Testis (tissue), 3 donors: ENCODE measurements around the gene ZNF574. TPM values are rescaled to one million over a fixed set of nuclear protein-coding genes. Genes with fewer than 3 reads are reported as not detected.
"Not testable (repeated sequence)": the region's sequence is repeated elsewhere in the genome, so short reads cannot be mapped to it uniquely, and the experiment has no call there.

Experiments
- DNase-seq: peaks from one replicate; pipeline ENCODE4 v3.0.0-alpha.2; 2019
- H3K27ac ChIP-seq, 2 donors: fragments of 200-600 bp; sonication (generic); one replicate each; pipeline ENCODE4 v1.5.1; 2019
- H3K27me3 ChIP-seq: fragments of 200-600 bp; sonication (generic); one replicate; pipeline ENCODE4 v1.5.1; 2019
- H3K36me3 ChIP-seq: fragments of 200-600 bp; sonication (generic); one replicate; pipeline ENCODE4 v1.5.1; 2017; ENCODE audit warnings: low read depth; ENCODE audit errors: missing control alignments
- H3K4me1 ChIP-seq: fragments of 200-600 bp; sonication (generic); one replicate; pipeline ENCODE4 v1.5.1; 2019
- H3K4me3 ChIP-seq, 2 donors: fragments of 200-600 bp; sonication (generic); one replicate each; pipeline ENCODE4 v1.5.1; 2017 to 2019
- H3K9me3 ChIP-seq: fragments of 200-600 bp; sonication (generic); one replicate; pipeline ENCODE4 v1.5.1; 2017
- POLR2A ChIP-seq: fragments of 450-650 bp; IDR thresholded peaks from one replicate; pipeline ENCODE4 v1.6.1; 2017; ENCODE audit warnings: antibody characterized with exemption, mild to moderate bottlenecking, moderate library complexity
- WGBS, 2 donors: methylation state at CpG; one replicate each; pipeline ENCODE4 v1.1.5; 2018; 5-methylcytosine and 5-hydroxymethylcytosine counted together
- intact Hi-C: fragments of 100-400 bp; cut with DNase I; formaldehyde crosslinking; loops from one replicate; pipeline ENCODE4 v1.15.1; 2023; ENCODE audit warnings: low total_unique reads
- polyA plus RNA-seq: library from polyadenylated mRNA; stranded (reverse); fragments of 350-450 nt; fragmentation: Illumina TruSeq; extraction: RNeasy Lipid Tissue Mini Kit (QIAGEN cat#74804); gene quantifications from one replicate; pipeline ENCODE4 v1.2.3, GENCODE V29; 2014; ENCODE audit warnings: low read depth, low replicate concordance; ENCODE audit not compliant: insufficient read depth
- total RNA-seq, 2 donors: library from RNA; depleted of rRNA; stranded (reverse); fragments of >200 nt; gene quantifications; one replicate each; pipeline ENCODE4 v1.2.3, GENCODE V29; 2016
- TF ChIP-seq, protein P1 (sequence below), 3 experiments: fragments of 450-650 bp in 2 of 3; fragments of 200-600 bp in 1 of 3; sonication (generic) in 1 of 3; IDR thresholded peaks; one replicate each; pipeline ENCODE4 v1.5.1; 2016 to 2019; ENCODE audit warnings: antibody characterized with exemption in 3 of 3, mild to moderate bottlenecking in 2 of 3, moderate library complexity in 1 of 3

Gene ZNF574
- total and polyA plus RNA-seq, 3 donors from 2014 or later: 47.4 to 64.8 (median 63.2) TPM

GRCh38 chr19:42097461-42097860 lies 21.5 kb downstream of the ZNF574 start:
- intact Hi-C loops: no loop called here
- no peak overlapping the region for H3K27ac ChIP-seq
- TF ChIP-seq, protein P1, sequence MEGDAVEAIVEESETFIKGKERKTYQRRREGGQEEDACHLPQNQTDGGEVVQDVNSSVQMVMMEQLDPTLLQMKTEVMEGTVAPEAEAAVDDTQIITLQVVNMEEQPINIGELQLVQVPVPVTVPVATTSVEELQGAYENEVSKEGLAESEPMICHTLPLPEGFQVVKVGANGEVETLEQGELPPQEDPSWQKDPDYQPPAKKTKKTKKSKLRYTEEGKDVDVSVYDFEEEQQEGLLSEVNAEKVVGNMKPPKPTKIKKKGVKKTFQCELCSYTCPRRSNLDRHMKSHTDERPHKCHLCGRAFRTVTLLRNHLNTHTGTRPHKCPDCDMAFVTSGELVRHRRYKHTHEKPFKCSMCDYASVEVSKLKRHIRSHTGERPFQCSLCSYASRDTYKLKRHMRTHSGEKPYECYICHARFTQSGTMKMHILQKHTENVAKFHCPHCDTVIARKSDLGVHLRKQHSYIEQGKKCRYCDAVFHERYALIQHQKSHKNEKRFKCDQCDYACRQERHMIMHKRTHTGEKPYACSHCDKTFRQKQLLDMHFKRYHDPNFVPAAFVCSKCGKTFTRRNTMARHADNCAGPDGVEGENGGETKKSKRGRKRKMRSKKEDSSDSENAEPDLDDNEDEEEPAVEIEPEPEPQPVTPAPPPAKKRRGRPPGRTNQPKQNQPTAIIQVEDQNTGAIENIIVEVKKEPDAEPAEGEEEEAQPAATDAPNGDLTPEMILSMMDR (IDR thresholded peaks at IDR 0.05): no peak
- no peak for TF ChIP-seq POLR2A

GRCh38 chr19:42098781-42099180 lies 22.8 kb downstream of the ZNF574 start:
- intact Hi-C loops: no loop called here
- H3K27me3 ChIP-seq: no peaks in the 10 kb centered on the region
- TF ChIP-seq, protein P1 (IDR thresholded peaks at IDR 0.05): no peak
- TF ChIP-seq POLR2A: no peak
- H3K9me3 ChIP-seq: no peaks in the 10 kb centered on the region
- no peaks in the 10 kb centered on the region for H3K4me1 ChIP-seq
- H3K4me3 ChIP-seq: no peak overlapping the region
- H3K27ac ChIP-seq: no peak overlapping the region
- H3K36me3 ChIP-seq: no peaks in the 10 kb centered on the region
- DNase-seq: no peak
- 81 to 92% methylated on average over 6 of the region's 6 CpGs for WGBS, 2 donors

More at GRCh38 chr19:42097461-42097860, 21.5 kb downstream of the ZNF574 start:
- WGBS, 2 donors: 86 to 96% methylated on average over 5 of the region's 5 CpGs
- H3K9me3 ChIP-seq: no peaks in the 10 kb centered on the region
- H3K4me1 ChIP-seq: no peaks in the 10 kb centered on the region
- H3K4me3 ChIP-seq: no peak overlapping the region
- no peaks in the 10 kb centered on the region for H3K36me3 ChIP-seq
- DNase-seq: no peak
- H3K27me3 ChIP-seq: no peaks in the 10 kb centered on the region

DNA sequence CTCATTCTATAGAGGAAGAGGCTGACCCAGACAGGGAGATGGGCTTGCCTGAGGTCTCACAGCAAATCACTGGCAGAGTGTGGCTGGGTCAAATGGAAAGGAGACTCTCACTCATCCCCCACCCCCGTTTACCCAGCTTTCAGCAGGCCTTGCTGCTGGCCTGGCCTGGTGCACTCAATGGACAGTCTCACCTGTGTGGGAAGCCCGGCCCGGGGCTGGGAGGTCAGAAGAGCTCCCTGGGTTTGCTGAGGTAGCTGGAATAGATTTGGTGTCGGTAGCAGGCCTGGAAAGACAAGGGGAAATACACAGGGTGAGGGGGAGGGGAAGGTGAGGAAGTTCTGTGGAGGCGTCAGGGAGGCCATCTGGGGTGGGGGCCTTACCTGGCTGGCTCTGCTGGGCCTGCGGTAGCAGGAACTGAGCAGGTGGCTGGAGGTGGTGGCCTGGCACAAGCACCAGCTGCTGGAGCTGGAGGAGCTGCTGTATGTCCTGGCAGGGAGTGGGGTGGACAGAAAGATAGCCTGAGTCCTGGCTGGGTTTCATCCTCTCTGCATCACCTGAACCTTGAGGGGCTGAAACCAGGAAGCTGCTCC lies 23.5 kb downstream of the ZNF574 start:
- TF ChIP-seq, protein P1 (IDR thresholded peaks at IDR 0.05): no peak
- no peak for TF ChIP-seq POLR2A
- Histone ChIP-seq H3K4me1 (no peaks in the 10 kb centered on the region), H3K27me3 (no peaks in the 10 kb centered on the region), H3K4me3 (no peak overlapping the region), H3K36me3 (no peaks in the 10 kb centered on the region), H3K27ac (no peak overlapping the region), H3K9me3 (no peaks in the 10 kb centered on the region)
- no peak for DNase-seq
- intact Hi-C loops: no loop called here
- WGBS, 2 donors: 74 to 77% methylated on average over 6 of the region's 6 CpGs

DNA sequence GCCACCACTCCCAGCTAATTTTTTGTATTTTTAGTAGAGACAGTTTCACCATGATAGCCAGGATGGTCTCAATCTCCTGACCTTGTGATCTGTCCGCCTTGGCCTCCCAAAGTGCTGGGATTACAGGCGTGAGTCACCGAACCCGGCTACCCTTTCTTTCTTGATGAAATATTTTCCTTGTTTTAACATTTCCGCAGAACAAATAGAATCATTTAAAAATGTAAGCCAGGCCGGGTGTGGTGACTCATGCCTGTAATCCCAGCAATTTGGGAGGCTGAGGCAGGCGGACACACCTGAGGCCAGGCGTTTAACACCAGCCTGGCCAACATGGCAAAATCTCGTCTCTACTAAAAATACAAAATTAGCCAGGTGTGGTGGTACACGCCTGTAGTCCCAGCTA lies 24.3 kb downstream of the ZNF574 start:
- 95 to 96% methylated on average over 10 of the region's 10 CpGs for WGBS, 2 donors
- H3K4me3 ChIP-seq, H3K4me1 ChIP-seq, intact Hi-C loops, H3K27ac ChIP-seq, H3K36me3 ChIP-seq, DNase-seq, H3K9me3 ChIP-seq, H3K27me3 ChIP-seq: not testable (repeated sequence)

DNA sequence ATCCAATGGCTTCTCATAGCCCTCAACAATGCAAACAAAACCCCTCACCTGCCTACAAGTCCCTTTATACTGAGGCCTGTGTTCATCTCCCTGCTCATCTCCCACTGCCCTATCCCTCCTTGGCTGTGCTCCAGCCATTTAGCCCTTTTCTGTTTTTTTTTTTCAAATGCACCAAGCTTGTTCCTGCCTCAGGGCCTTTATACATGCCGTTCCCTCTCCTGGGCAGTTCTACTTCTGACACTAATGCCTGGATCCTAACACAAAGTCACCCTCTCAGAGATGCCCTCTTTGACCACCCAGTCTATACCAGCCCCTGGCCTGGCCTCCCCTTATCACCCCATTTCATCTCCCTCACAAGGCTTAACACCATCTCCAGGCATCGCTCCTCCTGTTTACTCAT lies 26.9 kb downstream of the ZNF574 start:
- Histone ChIP-seq H3K27me3 (no peaks in the 10 kb centered on the region), H3K27ac (no peak overlapping the region), H3K4me1 (no peaks in the 10 kb centered on the region), H3K4me3 (no peak overlapping the region), H3K9me3 (no peaks in the 10 kb centered on the region), H3K36me3 (no peaks in the 10 kb centered on the region)
- intact Hi-C loops: no loop called here
- no peak for TF ChIP-seq POLR2A
- TF ChIP-seq, protein P1 (IDR thresholded peaks at IDR 0.05): no peak
- DNase-seq: no peak
- 90 to 91% methylated on average over 2 of the region's 2 CpGs for WGBS, 2 donors
